HepG2 (cell line): ENCODE measurements around the gene KLB. TPM values are rescaled to one million over a fixed set of nuclear protein-coding genes. Genes with fewer than 3 reads are reported as not detected.

Source experiments
- AGO1 ChIP-seq: fragments of 200-400 bp; formaldehyde crosslinking; IDR thresholded peaks from 2 replicates; pipeline ENCODE4 v1.6.1; 2017; ENCODE audit warnings: mild to moderate bottlenecking, low read depth, low read length, moderate library complexity; ENCODE audit not compliant: poor library complexity, severe bottlenecking
- ARID2 ChIP-seq: sonication (generic); formaldehyde crosslinking; IDR thresholded peaks from 2 replicates; pipeline ENCODE4 v1.8.1; 2022; ENCODE audit warnings: mild to moderate bottlenecking, missing genetic modification reagents, borderline replicate concordance
- CENPBD1 ChIP-seq: sonication (generic); formaldehyde crosslinking; IDR thresholded peaks from 2 replicates; pipeline ENCODE4 v1.8.0; 2022; ENCODE audit warnings: missing genetic modification reagents, low read depth, mild to moderate bottlenecking, borderline replicate concordance
- DR1 ChIP-seq: sonication (generic); formaldehyde crosslinking; IDR thresholded peaks from 2 replicates; pipeline ENCODE4 v1.8.0; 2021; ENCODE audit warnings: mild to moderate bottlenecking, missing genetic modification reagents, inconsistent platforms
- GLMP ChIP-seq: sonication (generic); formaldehyde crosslinking; IDR thresholded peaks from 2 replicates; pipeline ENCODE4 v1.9.0; 2021; ENCODE audit warnings: missing genetic modification reagents, mild to moderate bottlenecking, borderline replicate concordance
- HOXA3 ChIP-seq: sonication (generic); formaldehyde crosslinking; IDR thresholded peaks from 2 replicates; pipeline ENCODE4 v1.5.0; 2020; ENCODE audit warnings: missing genetic modification reagents
- JUNB ChIP-seq: sonication (generic); formaldehyde crosslinking; IDR thresholded peaks from 2 replicates; pipeline ENCODE4 v1.8.0; 2022; ENCODE audit warnings: missing genetic modification reagents, mild to moderate bottlenecking, borderline replicate concordance
- NFKB2 ChIP-seq: sonication (generic); formaldehyde crosslinking; IDR thresholded peaks from 2 replicates; pipeline ENCODE4 v1.4.0; 2020; ENCODE audit warnings: missing genetic modification reagents, borderline replicate concordance
- PAF1 ChIP-seq: IDR thresholded peaks from 2 replicates; pipeline ENCODE4 v1.6.1; 2016; ENCODE audit warnings: missing genetic modification reagents, missing compliant biosample characterization
- PREB ChIP-seq: sonication (generic); formaldehyde crosslinking; IDR thresholded peaks from 2 replicates; pipeline ENCODE4 v1.4.0; 2020; ENCODE audit warnings: missing genetic modification reagents
- RCOR2 ChIP-seq: IDR thresholded peaks from 2 replicates; pipeline ENCODE4 v1.6.1; 2016; ENCODE audit warnings: missing biosample characterization, missing genetic modification reagents
- SAFB2 ChIP-seq: sonication (generic); formaldehyde crosslinking; IDR thresholded peaks from 2 replicates; pipeline ENCODE4 v1.5.1; 2020; ENCODE audit warnings: missing genetic modification reagents, low read depth, mild to moderate bottlenecking, borderline replicate concordance
- SALL1 ChIP-seq: sonication (generic); formaldehyde crosslinking; IDR thresholded peaks from 2 replicates; pipeline ENCODE4 v1.8.0; 2022; ENCODE audit warnings: mild to moderate bottlenecking, missing genetic modification reagents
- SKIL ChIP-seq: sonication (generic); formaldehyde crosslinking; IDR thresholded peaks from 2 replicates; pipeline ENCODE4 v1.8.0; 2022; ENCODE audit warnings: missing genetic modification reagents, mild to moderate bottlenecking, moderate library complexity, borderline replicate concordance
- TAF1 ChIP-seq: sonication (generic); formaldehyde crosslinking; IDR thresholded peaks from 2 replicates; pipeline ENCODE4 v1.4.0; 2020; ENCODE audit warnings: missing genetic modification reagents
- ZC3H13 ChIP-seq: sonication (generic); formaldehyde crosslinking; IDR thresholded peaks from 2 replicates; pipeline ENCODE4 v1.8.1; 2023; ENCODE audit warnings: mild to moderate bottlenecking, missing genetic modification reagents, moderate library complexity
- ZGPAT ChIP-seq: IDR thresholded peaks from 2 replicates; pipeline ENCODE4 v1.6.1; 2016; ENCODE audit warnings: mild to moderate bottlenecking
- ZNF121 ChIP-seq: sonication (generic); formaldehyde crosslinking; IDR thresholded peaks from 2 replicates; pipeline ENCODE4 v1.5.0; 2020; ENCODE audit warnings: mild to moderate bottlenecking, missing genetic modification reagents
- ZNF264 ChIP-seq: sonication (generic); formaldehyde crosslinking; IDR thresholded peaks from 2 replicates; pipeline ENCODE4 v1.4.0; 2020; ENCODE audit warnings: missing genetic modification reagents
- ZNF282 ChIP-seq: fragments of 450-650 bp; IDR thresholded peaks from 2 replicates; pipeline ENCODE4 v1.6.1; 2018; ENCODE audit not compliant: partially characterized antibody
- ZNF335 ChIP-seq: sonication (generic); formaldehyde crosslinking; IDR thresholded peaks from 2 replicates; pipeline ENCODE4 v1.4.0; 2020; ENCODE audit warnings: missing genetic modification reagents
- ZNF546 ChIP-seq: sonication (generic); formaldehyde crosslinking; conservative IDR thresholded peaks from 2 replicates; pipeline ENCODE4 v1.8.1; 2023; ENCODE audit warnings: mild to moderate bottlenecking, missing genetic modification reagents
- ZNF709 ChIP-seq: sonication (generic); formaldehyde crosslinking; IDR thresholded peaks from 2 replicates; pipeline ENCODE4 v1.5.0; 2020; ENCODE audit warnings: mild to moderate bottlenecking, missing genetic modification reagents
- ZNF768 ChIP-seq: sonication (generic); formaldehyde crosslinking; IDR thresholded peaks from 2 replicates; pipeline ENCODE4 v1.4.0; 2020; ENCODE audit warnings: missing genetic modification reagents
- ZNF850 ChIP-seq: sonication (generic); formaldehyde crosslinking; conservative IDR thresholded peaks from 2 replicates; pipeline ENCODE4 v1.9.0; 2021; ENCODE audit warnings: mild to moderate bottlenecking, missing genetic modification reagents
- ZSCAN30 ChIP-seq: sonication (generic); formaldehyde crosslinking; IDR thresholded peaks from 2 replicates; pipeline ENCODE4 v1.5.0; 2020; ENCODE audit warnings: mild to moderate bottlenecking, missing genetic modification reagents
- polyA plus RNA-seq, 8 experiments: library from polyadenylated mRNA; depleted of rRNA in 3 of 8; stranded (reverse) in 7 of 8; unstranded in 1 of 8; fragments of >200 nt; fragmentation: Illumina TruSeq in 4 of 8; extraction: Trizol in 4 of 8; gene quantifications; 2 replicates each; pipeline versions ENCODE4 v1.2.1 to v1.2.3, GENCODE V29; 2011 to 2016; ENCODE audit warnings: low read depth in 4 of 8, missing spikeins in 1 of 8, mixed read lengths in 1 of 8; ENCODE audit not compliant: insufficient read depth in 1 of 8
- total RNA-seq, 5 experiments: library from RNA; depleted of rRNA; stranded (reverse); fragments of >200 nt; fragmentation: Illumina TruSeq; extraction: Trizol; gene quantifications; 2 replicates each; pipeline ENCODE4 v1.2.3, GENCODE V29; 2016; ENCODE audit warnings: low read depth in 1 of 5

The KLB gene
- total and polyA plus RNA-seq, 2 of the 13 experiments (the other 11 are each of a cell fraction or from before 2014, with no cell fraction given) = 25.3 to 82.0 TPM

- TF ChIP-seq ZGPAT (CRISPR knock-in tag) = peak; percentile 70
- no peak for TF ChIP-seq ZC3H13 (CRISPR knock-in tag)
- no peak for TF ChIP-seq ZNF768 (CRISPR knock-in tag)
- TF ChIP-seq JUNB (CRISPR knock-in tag) = no peak
- no peak for TF ChIP-seq HOXA3 (CRISPR knock-in tag)
- no peak; the same call in 1 of the 2 replicates for TF ChIP-seq SALL1 (CRISPR knock-in tag)
- no peak for TF ChIP-seq PAF1 (CRISPR knock-in tag)
- TF ChIP-seq SAFB2 (CRISPR knock-in tag) = no peak
- no peak for TF ChIP-seq ZNF282
- TF ChIP-seq PREB (CRISPR knock-in tag) = no peak
- no peak for TF ChIP-seq GLMP (CRISPR knock-in tag)
- TF ChIP-seq ZNF121 (CRISPR knock-in tag) = no peak
- no peak for TF ChIP-seq NFKB2 (CRISPR knock-in tag)
- TF ChIP-seq ZNF850 (CRISPR knock-in tag) = no peak
- TF ChIP-seq ZNF546 (CRISPR knock-in tag) = no peak
- TF ChIP-seq AGO1 = no peak
- TF ChIP-seq ZNF335 (CRISPR knock-in tag) = no peak
- no peak for TF ChIP-seq SKIL (CRISPR knock-in tag)
- no peak for TF ChIP-seq ZSCAN30 (CRISPR knock-in tag)
- TF ChIP-seq ARID2 (CRISPR knock-in tag) = no peak
- TF ChIP-seq DR1 (CRISPR knock-in tag) = no peak
- TF ChIP-seq RCOR2 (CRISPR knock-in tag) = no peak; the same call in 1 of the 2 replicates
- no peak for TF ChIP-seq ZNF264 (CRISPR knock-in tag)
- TF ChIP-seq TAF1 (CRISPR knock-in tag) = no peak
- no peak for TF ChIP-seq ZNF709 (CRISPR knock-in tag)
- no peak for TF ChIP-seq CENPBD1
Observed at GRCh38 chr4:39469429-39470077, 62.8 kb downstream of the KLB start (continued).
